ENCODE results near the gene YARS1. TPM values are rescaled to one million over a fixed set of nuclear protein-coding genes. Genes with fewer than 3 reads are reported as not detected.

Gene YARS1
- total RNA-seq, 1 experiment from 2014 or later: 194 TPM

GRCh38 chr1:32830092-32830852 is 13.1 kb upstream of the YARS1 start:
- H3K4me1 ChIP-seq (ENCODE audit: insufficient read depth, low read length): no peaks in the 10 kb centered on the region
- H3K27me3 ChIP-seq (ENCODE audit: insufficient read depth, low read length): no peaks in the 10 kb centered on the region
- H2BK20ac ChIP-seq (ENCODE audit: low read depth, low read length, poor library complexity, severe bottlenecking): no peak overlapping the region
- no peaks in the 10 kb centered on the region for H3K79me1 ChIP-seq (ENCODE audit: insufficient read depth, low read depth, low read length, poor library complexity, severe bottlenecking)
- H4K91ac ChIP-seq (ENCODE audit: insufficient read length, low read depth, low read length): no peak overlapping the region
- no peak overlapping the region for H3K9ac ChIP-seq (ENCODE audit: extremely low read depth, insufficient read length, low read length)
- H2BK120ac ChIP-seq (ENCODE audit: low read depth, low read length, poor library complexity, severe bottlenecking): no peak overlapping the region
- Mint-ChIP-seq H3K36me3 (ENCODE audit: insufficient read depth in 1 of 3, low read depth in 3 of 3) (peaks cover 17 to 81% (median 79%) of the 10 kb centered on the region in 3 experiments; a peak in 6 of 7 replicates), H3K27me3 (ENCODE audit: low read depth) (no peaks in the 10 kb centered on the region), H3K4me1 (no peaks in the 10 kb centered on the region), H3K27ac (peak overlapping the region in 1 of 3 experiments; percentile 4; a peak in 1 of 7 replicates), H3K4me3 (no peak overlapping the region), H3K9me3 (no peaks in the 10 kb centered on the region)
- H3T11ph ChIP-seq (ENCODE audit: low read length): no peak overlapping the region
- H3K4me2 ChIP-seq (ENCODE audit: insufficient read depth, insufficient read length, low read length): no peak overlapping the region
- no peak overlapping the region for H2BK12ac ChIP-seq (ENCODE audit: insufficient read length, low read depth, low read length)
- H3K56ac ChIP-seq (ENCODE audit: insufficient read length, low read depth, low read length): no peak overlapping the region
- H3K27ac ChIP-seq (ENCODE audit: insufficient read length, low read depth, low read length): no peak overlapping the region
- H3K79me2 ChIP-seq (ENCODE audit: insufficient read depth, low read length): no peaks in the 10 kb centered on the region
- no peak overlapping the region for H4K8ac ChIP-seq (replicated peaks; ENCODE audit: insufficient read length, low read depth, low read length)
- no peak overlapping the region for H3K18ac ChIP-seq (ENCODE audit: insufficient read length, low read depth, low read length)
- no peak for TF ChIP-seq CTCF (conservative IDR thresholded peaks at IDR 0.05)
- H3K23me2 ChIP-seq (ENCODE audit: insufficient read length, low read depth, low read length, poor library complexity, severe bottlenecking): no peaks in the 10 kb centered on the region
- H3K4ac ChIP-seq (ENCODE audit: low read depth, low read length): no peak overlapping the region
- no peak for DNase-seq
- WGBS (ENCODE audit: extremely low coverage, insufficient read length, low lambda C conversion rate): no CpG with 5 or more reads among the region's 6 CpGs
- H3K23ac ChIP-seq (ENCODE audit: insufficient read length, low read depth, low read length): no peak overlapping the region
- H2BK5ac ChIP-seq (ENCODE audit: insufficient read length, low read length): no peak overlapping the region
- no peaks in the 10 kb centered on the region for H4K20me1 ChIP-seq (ENCODE audit: control insufficient read depth, insufficient read depth, insufficient read length)
- no peaks in the 10 kb centered on the region for H3K9me3 ChIP-seq (ENCODE audit: control insufficient read depth, low read depth, low read length)
- H2BK15ac ChIP-seq (ENCODE audit: low read depth, low read length): no peak overlapping the region
- H3K14ac ChIP-seq (ENCODE audit: insufficient read depth, low read length): no peak overlapping the region
- no peak overlapping the region for H2AK5ac ChIP-seq (ENCODE audit: insufficient read length, low read length)
- no peak overlapping the region for H4K5ac ChIP-seq (ENCODE audit: insufficient read length, low read depth, low read length)
- H2AFZ ChIP-seq (ENCODE audit: low read length): no peak overlapping the region
